Medulla oblongata (tissue), 1 donor: ENCODE measurements around the gene ST3GAL3.
"Not testable (repeated sequence)": the region's sequence is repeated elsewhere in the genome, so short reads cannot be mapped to it uniquely, and the experiment has no call there.

ENCODE experiments used
- DNase-seq: peaks from one replicate; pipeline ENCODE4 v3.0.0-alpha.2; 2015; ENCODE audit errors: extremely low spot score

ST3GAL3 gene

GRCh38 chr1:43757343-43758053, 50.2 kb downstream of the ST3GAL3 start:
- DNase-seq: no peak

- no peak for DNase-seq
Measured at GRCh38 chr1:43760745-43761317, 53.5 kb downstream of the ST3GAL3 start.

GRCh38 chr1:43763497-43763973, 56.2 kb downstream of the ST3GAL3 start:
- DNase-seq: peak; percentile 96

GRCh38 chr1:43764581-43764980, 57.2 kb downstream of the ST3GAL3 start:
- DNase-seq: peak; percentile 12

GRCh38 chr1:43766086-43766784, 58.9 kb downstream of the ST3GAL3 start:
- DNase-seq: no peak

- DNase-seq: no peak
Measured at GRCh38 chr1:43766818-43767525, 59.6 kb downstream of the ST3GAL3 start.

GRCh38 chr1:43768168-43768567, 60.8 kb downstream of the ST3GAL3 start:
- DNase-seq: no peak

- no peak for DNase-seq
Measured at GRCh38 chr1:43769350-43769908, 62.1 kb downstream of the ST3GAL3 start.

GRCh38 chr1:43770111-43770510, 62.8 kb downstream of the ST3GAL3 start:
- no peak for DNase-seq

- no peak for DNase-seq
Measured at GRCh38 chr1:43772978-43773377, 65.6 kb downstream of the ST3GAL3 start.

- no peak for DNase-seq
Measured at GRCh38 chr1:43773821-43774220, 66.5 kb downstream of the ST3GAL3 start.

- DNase-seq: no peak
Measured at GRCh38 chr1:43774359-43774758, 67.0 kb downstream of the ST3GAL3 start.

- DNase-seq: no peak
Measured at GRCh38 chr1:43776043-43776761, 68.9 kb downstream of the ST3GAL3 start.

- not testable (repeated sequence) for DNase-seq
Measured at GRCh38 chr1:43777916-43778315, 70.6 kb downstream of the ST3GAL3 start.

GRCh38 chr1:43779266-43779665, 71.9 kb downstream of the ST3GAL3 start:
- no peak for DNase-seq

- DNase-seq: no peak
Measured at GRCh38 chr1:43779805-43780403, 72.6 kb downstream of the ST3GAL3 start.

- DNase-seq: no peak
Measured at GRCh38 chr1:43781574-43781973, 74.2 kb downstream of the ST3GAL3 start.

- DNase-seq: no peak
Measured at GRCh38 chr1:43783096-43783670, 75.8 kb downstream of the ST3GAL3 start.

GRCh38 chr1:43783671-43784205, 76.4 kb downstream of the ST3GAL3 start:
- no peak for DNase-seq
